HTR-8/SVneo (cell line): ENCODE measurements around the gene CNTNAP2.

Source experiments
- DNase-seq: peaks from one replicate; pipeline ENCODE4 v3.0.0; 2011; ENCODE audit warnings: low spot score, mixed read lengths; ENCODE audit not compliant: insufficient read length
- FAIRE-seq: peaks from 2 replicates; lab custom pipeline; 2011; peaks lifted over from hg19 to GRCh38; lab: Jason Lieb, UNC

The CNTNAP2 gene

GRCh38 chr7:147405621-147406020 is 1289.0 kb downstream of the CNTNAP2 start:
- no peak for DNase-seq
- FAIRE-seq = no peak

- no peak for FAIRE-seq
- no peak for DNase-seq
Observed at GRCh38 chr7:147406521-147407135, 1290.0 kb downstream of the CNTNAP2 start.

- FAIRE-seq = no peak
- no peak for DNase-seq
Observed at GRCh38 chr7:147411096-147411495, 1294.5 kb downstream of the CNTNAP2 start.

- DNase-seq = no peak
- FAIRE-seq = no peak
Observed at GRCh38 chr7:147412109-147412508, 1295.5 kb downstream of the CNTNAP2 start.

GRCh38 chr7:147412782-147413556 is 1296.4 kb downstream of the CNTNAP2 start:
- DNase-seq (peak; percentile 50), FAIRE-seq (no peak)

GRCh38 chr7:147413557-147413870 is 1296.9 kb downstream of the CNTNAP2 start:
- DNase-seq (no peak), FAIRE-seq (no peak)

GRCh38 chr7:147415991-147416390 is 1299.4 kb downstream of the CNTNAP2 start:
- no peak for DNase-seq
- FAIRE-seq = no peak

GRCh38 chr7:147418966-147419365 is 1302.4 kb downstream of the CNTNAP2 start:
- DNase-seq = no peak
- FAIRE-seq = no peak

- FAIRE-seq (no peak), DNase-seq (no peak)
Observed at GRCh38 chr7:147423875-147424274, 1307.3 kb downstream of the CNTNAP2 start.

- FAIRE-seq (no peak), DNase-seq (no peak)
Observed at GRCh38 chr7:147428075-147428474, 1311.5 kb downstream of the CNTNAP2 start.

- FAIRE-seq (no peak), DNase-seq (no peak)
Observed at GRCh38 chr7:147429961-147430360, 1313.4 kb downstream of the CNTNAP2 start.

GRCh38 chr7:147432079-147432478 is 1315.5 kb downstream of the CNTNAP2 start:
- DNase-seq = no peak
- no peak for FAIRE-seq

- FAIRE-seq (no peak), DNase-seq (no peak)
Observed at GRCh38 chr7:147432576-147432975, 1316.0 kb downstream of the CNTNAP2 start.

- no peak for DNase-seq
- no peak for FAIRE-seq
Observed at GRCh38 chr7:147436718-147437117, 1320.1 kb downstream of the CNTNAP2 start.

- no peak for FAIRE-seq
- DNase-seq = no peak
Observed at GRCh38 chr7:147438216-147438615, 1321.6 kb downstream of the CNTNAP2 start.

- FAIRE-seq = no peak
- no peak for DNase-seq
Observed at GRCh38 chr7:147443942-147444341, 1327.3 kb downstream of the CNTNAP2 start.

GRCh38 chr7:147452816-147453215 is 1336.2 kb downstream of the CNTNAP2 start:
- DNase-seq (no peak), FAIRE-seq (no peak)

- DNase-seq = no peak
- FAIRE-seq = no peak
Observed at GRCh38 chr7:147465223-147465622, 1348.6 kb downstream of the CNTNAP2 start.

- FAIRE-seq = no peak
- DNase-seq = no peak
Observed at GRCh38 chr7:147472556-147472955, 1356.0 kb downstream of the CNTNAP2 start.

GRCh38 chr7:147474862-147475261 is 1358.3 kb downstream of the CNTNAP2 start:
- DNase-seq (no peak), FAIRE-seq (no peak)

- FAIRE-seq = no peak
- DNase-seq = no peak
Observed at GRCh38 chr7:147477526-147477925, 1360.9 kb downstream of the CNTNAP2 start.

- FAIRE-seq = no peak
- no peak for DNase-seq
Observed at GRCh38 chr7:147478796-147479195, 1362.2 kb downstream of the CNTNAP2 start.
